Measurements from ENCODE around the gene RBM38.

RBM38 gene

GRCh38 chr20:57384953-57385761 lies 6.0 kb upstream of the RBM38 start:
- no peak for DNase-seq (ENCODE audit: low read depth, low spot score)
- H3K4me3 ChIP-seq (ENCODE audit: low read depth, low read length), result no peak overlapping the region
- TF ChIP-seq, protein P1, sequence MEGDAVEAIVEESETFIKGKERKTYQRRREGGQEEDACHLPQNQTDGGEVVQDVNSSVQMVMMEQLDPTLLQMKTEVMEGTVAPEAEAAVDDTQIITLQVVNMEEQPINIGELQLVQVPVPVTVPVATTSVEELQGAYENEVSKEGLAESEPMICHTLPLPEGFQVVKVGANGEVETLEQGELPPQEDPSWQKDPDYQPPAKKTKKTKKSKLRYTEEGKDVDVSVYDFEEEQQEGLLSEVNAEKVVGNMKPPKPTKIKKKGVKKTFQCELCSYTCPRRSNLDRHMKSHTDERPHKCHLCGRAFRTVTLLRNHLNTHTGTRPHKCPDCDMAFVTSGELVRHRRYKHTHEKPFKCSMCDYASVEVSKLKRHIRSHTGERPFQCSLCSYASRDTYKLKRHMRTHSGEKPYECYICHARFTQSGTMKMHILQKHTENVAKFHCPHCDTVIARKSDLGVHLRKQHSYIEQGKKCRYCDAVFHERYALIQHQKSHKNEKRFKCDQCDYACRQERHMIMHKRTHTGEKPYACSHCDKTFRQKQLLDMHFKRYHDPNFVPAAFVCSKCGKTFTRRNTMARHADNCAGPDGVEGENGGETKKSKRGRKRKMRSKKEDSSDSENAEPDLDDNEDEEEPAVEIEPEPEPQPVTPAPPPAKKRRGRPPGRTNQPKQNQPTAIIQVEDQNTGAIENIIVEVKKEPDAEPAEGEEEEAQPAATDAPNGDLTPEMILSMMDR (IDR thresholded peaks at IDR 0.05; ENCODE audit: low read depth, low read length), result no peak
- in situ Hi-C loops (cut with HindIII; ENCODE audit: low sequenced_read_pairs), result no loop called here

GRCh38 chr20:57385940-57386339 lies 5.3 kb upstream of the RBM38 start:
- no peak overlapping the region for H3K4me3 ChIP-seq (ENCODE audit: low read depth, low read length)
- no peak for DNase-seq (ENCODE audit: low read depth, low spot score)
- in situ Hi-C loops (cut with HindIII; ENCODE audit: low sequenced_read_pairs), result no loop called here
- TF ChIP-seq, protein P1 (IDR thresholded peaks at IDR 0.05; ENCODE audit: low read depth, low read length), result no peak

DNA sequence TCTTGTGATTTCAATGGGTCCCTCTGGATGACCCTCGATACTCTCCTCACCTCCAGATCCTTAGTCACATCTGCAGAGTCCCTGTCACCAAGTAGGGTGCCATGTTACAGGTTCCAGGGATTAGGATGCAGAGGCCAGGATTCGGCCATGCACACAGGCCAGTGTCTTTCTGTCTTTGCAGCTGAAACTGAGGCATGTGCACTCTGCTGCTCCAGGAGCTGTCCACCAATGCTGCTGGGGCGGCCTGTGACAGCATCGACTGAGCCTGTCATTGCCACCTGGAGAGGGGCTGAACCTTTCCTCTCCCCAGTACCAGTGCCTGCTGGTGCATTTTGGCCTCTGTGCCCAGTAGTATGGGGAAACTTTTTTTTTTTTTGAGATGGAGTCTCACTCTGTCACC lies 4.4 kb upstream of the RBM38 start:
- in situ Hi-C loops (cut with HindIII; ENCODE audit: low sequenced_read_pairs), result no loop called here
- TF ChIP-seq, protein P1 (IDR thresholded peaks at IDR 0.05; ENCODE audit: low read depth, low read length), result no peak

DNA sequence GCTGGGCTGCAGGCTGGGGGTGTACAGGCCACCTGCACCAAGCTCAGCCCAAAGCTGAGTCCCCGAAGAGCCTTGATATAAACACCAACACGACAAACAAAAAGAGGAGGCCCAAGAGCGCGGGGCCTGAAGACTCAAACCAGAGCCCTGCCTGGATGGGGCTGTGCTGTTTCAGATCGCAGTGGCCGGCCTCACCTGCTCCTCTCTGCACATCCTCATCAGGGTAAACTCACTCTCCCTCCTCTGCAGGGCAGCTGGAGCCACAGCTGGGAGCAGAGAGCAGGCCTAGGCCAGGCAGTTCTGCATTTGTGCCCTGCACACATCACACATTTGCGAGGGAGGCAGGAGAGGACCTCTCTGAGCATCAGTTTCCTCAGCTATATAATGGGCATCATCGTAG lies 3.7 kb upstream of the RBM38 start:
- no peak overlapping the region for H3K4me3 ChIP-seq (ENCODE audit: low read depth, low read length)
- no peak for DNase-seq (ENCODE audit: low read depth, low spot score)
- TF ChIP-seq, protein P1 (IDR thresholded peaks at IDR 0.05; ENCODE audit: low read depth, low read length), result no peak
- in situ Hi-C loops (cut with HindIII; ENCODE audit: low sequenced_read_pairs), result no loop called here

More for the DNA sequence above, 4.4 kb upstream of the RBM38 start:
- H3K4me3 ChIP-seq (ENCODE audit: low read depth, low read length), result no peak overlapping the region
- DNase-seq (ENCODE audit: low read depth, low spot score), result no peak

GRCh38 chr20:57387945-57388371 lies 3.2 kb upstream of the RBM38 start:
- in situ Hi-C loops (cut with HindIII; ENCODE audit: low sequenced_read_pairs), result no loop called here

GRCh38 chr20:57388953-57389694 lies 2.1 kb upstream of the RBM38 start:
- H3K4me3 ChIP-seq (ENCODE audit: low read depth, low read length), result no peak overlapping the region
- peak; percentile 60 for DNase-seq (ENCODE audit: low read depth, low spot score)

More at GRCh38 chr20:57387945-57388371, 3.2 kb upstream of the RBM38 start:
- TF ChIP-seq, protein P1 (IDR thresholded peaks at IDR 0.05; ENCODE audit: low read depth, low read length), result no peak
- DNase-seq (ENCODE audit: low read depth, low spot score), result no peak
- no peak overlapping the region for H3K4me3 ChIP-seq (ENCODE audit: low read depth, low read length)

More at GRCh38 chr20:57388953-57389694, 2.1 kb upstream of the RBM38 start:
- TF ChIP-seq, protein P1 (IDR thresholded peaks at IDR 0.05; ENCODE audit: low read depth, low read length), result peak; percentile 32
- in situ Hi-C loops (cut with HindIII; ENCODE audit: low sequenced_read_pairs), result no loop called here

All from astrocyte of the spinal cord (primary cell).